Peyer's patch (tissue), 4 donors: ENCODE results near the gene FAM43A. TPM values are rescaled to one million over a fixed set of nuclear protein-coding genes. Genes with fewer than 3 reads are reported as not detected.

Experiments
- DNase-seq, 3 donors: peaks; one replicate each; pipeline ENCODE4 v3.0.0-alpha.2; 2017 to 2019
- H3K27ac ChIP-seq, 4 donors: fragments of 200-600 bp; sonication (generic); one replicate each; pipeline ENCODE4 v1.5.1; 2016 to 2019
- H3K27me3 ChIP-seq, 2 donors: fragments of 200-600 bp; sonication (generic); one replicate each; pipeline ENCODE4 v1.5.1; 2019
- H3K36me3 ChIP-seq, 3 donors: fragments of 200-600 bp; sonication (generic); one replicate each; pipeline ENCODE4 v1.5.1; 2016 to 2019
- H3K4me1 ChIP-seq, 4 donors: fragments of 200-600 bp; sonication (generic); one replicate each; pipeline ENCODE4 v1.5.1; 2016 to 2019
- H3K4me3 ChIP-seq, 4 donors: fragments of 200-600 bp; sonication (generic); 1 replicate in 3 of 4; 2 replicates in 1 of 4; pipeline ENCODE4 v1.5.1; 2016 to 2019; ENCODE audit warnings: mild to moderate bottlenecking in 1 of 4
- H3K9me3 ChIP-seq, 4 donors: fragments of 200-600 bp; sonication (generic); one replicate each; pipeline ENCODE4 v1.5.1; 2016 to 2019; ENCODE audit warnings: mild to moderate bottlenecking in 1 of 4
- CTCF ChIP-seq, 6 experiments: fragments of 450-650 bp in 4 of 6; fragments of 200-600 bp in 2 of 6; sonication (generic) in 1 of 6; IDR thresholded peaks; one replicate each; pipeline ENCODE4 v1.5.1; 2017 to 2019; ENCODE audit warnings: antibody characterized with exemption in 6 of 6, mild to moderate bottlenecking in 3 of 6, moderate library complexity in 1 of 6
- POLR2A ChIP-seq, 2 donors: fragments of 450-650 bp; IDR thresholded peaks; one replicate each; pipeline ENCODE4 v1.5.1; 2017; ENCODE audit warnings: antibody characterized with exemption in 2 of 2, mild to moderate bottlenecking in 2 of 2, moderate library complexity in 2 of 2
- total RNA-seq, 4 donors: library from RNA; depleted of rRNA; stranded (reverse); fragments of >200 nt; gene quantifications; one replicate each; pipeline ENCODE4 v1.1.0, GENCODE V29; 2016

FAM43A gene
- total RNA-seq, 4 donors from 2014 or later, result 4.1 to 27.5 (median 8.9) TPM

GRCh38 chr3:194659778-194660177, 25.9 kb upstream of the FAM43A start:
- Histone ChIP-seq H3K27me3 (no peaks in the 10 kb centered on the region), H3K4me3 (no peak overlapping the region), H3K27ac (peak overlapping the region in 1 of 4 donors; percentile 3), H3K36me3 (peaks cover 0 to 73% (median 0%) of the 10 kb centered on the region in 3 donors), H3K4me1 (no peaks in the 10 kb centered on the region), H3K9me3 (no peaks in the 10 kb centered on the region)
- DNase-seq, result no peak
- TF ChIP-seq CTCF (IDR thresholded peaks at IDR 0.05), result no peak
- no peak for TF ChIP-seq POLR2A (IDR thresholded peaks at IDR 0.05)

GRCh38 chr3:194661374-194661773, 24.3 kb upstream of the FAM43A start:
- Histone ChIP-seq H3K4me3 (no peak overlapping the region), H3K36me3 (peaks cover 0 to 82% (median 0%) of the 10 kb centered on the region in 3 donors), H3K27me3 (no peaks in the 10 kb centered on the region)

GRCh38 chr3:194661946-194662345, 23.7 kb upstream of the FAM43A start:
- Histone ChIP-seq H3K4me1 (no peaks in the 10 kb centered on the region), H3K9me3 (no peaks in the 10 kb centered on the region), H3K36me3 (peaks cover 0 to 82% (median 0%) of the 10 kb centered on the region in 3 donors), H3K27me3 (no peaks in the 10 kb centered on the region), H3K27ac (peak overlapping the region in 1 of 4 donors; percentile 3), H3K4me3 (no peak overlapping the region)
- DNase-seq, result no peak
- TF ChIP-seq CTCF (IDR thresholded peaks at IDR 0.05) (no peak), POLR2A (IDR thresholded peaks at IDR 0.05) (no peak)

More at GRCh38 chr3:194661374-194661773, 24.3 kb upstream of the FAM43A start:
- no peak for DNase-seq
- Histone ChIP-seq H3K4me1 (no peaks in the 10 kb centered on the region), H3K27ac (no peak overlapping the region), H3K9me3 (no peaks in the 10 kb centered on the region)
- TF ChIP-seq POLR2A (IDR thresholded peaks at IDR 0.05) (no peak), CTCF (IDR thresholded peaks at IDR 0.05) (no peak)

GRCh38 chr3:194664857-194665256, 20.8 kb upstream of the FAM43A start:
- H3K4me3 ChIP-seq, result no peak overlapping the region
- H3K9me3 ChIP-seq, result no peaks in the 10 kb centered on the region
- peaks cover 0 to 64% (median 0%) of the 10 kb centered on the region in 3 donors for H3K36me3 ChIP-seq
- H3K4me1 ChIP-seq, result no peaks in the 10 kb centered on the region
- H3K27ac ChIP-seq, result no peak overlapping the region
- H3K27me3 ChIP-seq, result no peaks in the 10 kb centered on the region
- DNase-seq, result no peak
- TF ChIP-seq CTCF (IDR thresholded peaks at IDR 0.05) (no peak), POLR2A (IDR thresholded peaks at IDR 0.05) (no peak)

- H3K27ac ChIP-seq, result no peak overlapping the region
- no peaks in the 10 kb centered on the region for H3K27me3 ChIP-seq
- H3K4me1 ChIP-seq, result peaks cover 0 to 11% (median 3%) of the 10 kb centered on the region in 4 donors
- DNase-seq, result no peak
- H3K4me3 ChIP-seq, result no peak overlapping the region
- TF ChIP-seq POLR2A (IDR thresholded peaks at IDR 0.05) (no peak), CTCF (IDR thresholded peaks at IDR 0.05) (no peak)
- no peaks in the 10 kb centered on the region for H3K9me3 ChIP-seq
- H3K36me3 ChIP-seq, result peaks cover 0 to 43% (median 0%) of the 10 kb centered on the region in 3 donors
Observed at GRCh38 chr3:194667363-194667762, 18.3 kb upstream of the FAM43A start.

GRCh38 chr3:194671511-194671899, 14.2 kb upstream of the FAM43A start:
- no peaks in the 10 kb centered on the region for H3K9me3 ChIP-seq
- peaks cover 0 to 8% (median 0%) of the 10 kb centered on the region in 3 donors for H3K36me3 ChIP-seq
- peak overlapping the region; percentile 78 to 89 (median 82) for H3K27ac ChIP-seq
- H3K27me3 ChIP-seq, result no peaks in the 10 kb centered on the region
- TF ChIP-seq POLR2A (IDR thresholded peaks at IDR 0.05), result no peak
- TF ChIP-seq CTCF (IDR thresholded peaks at IDR 0.05), result peak; percentile 47 to 78 (median 77)
- peaks cover 0 to 15% (median 3%) of the 10 kb centered on the region in 4 donors for H3K4me1 ChIP-seq
- peak overlapping the region; percentile 61 to 81 (median 75) for H3K4me3 ChIP-seq
- DNase-seq, result no peak
